Bone marrow (tissue), 2 donors: ENCODE results near the gene UGT2A3.

Experiments
- DNase-seq, 2 donors: peaks; one replicate each; lab custom pipeline; 2025; lab: John Stamatoyannopoulos, UW

The UGT2A3 gene

GRCh38 chr4:68912807-68913206 is 38.8 kb downstream of the UGT2A3 start:
- no peak for DNase-seq

- no peak for DNase-seq
Measured at GRCh38 chr4:68909385-68909784, 42.2 kb downstream of the UGT2A3 start.

GRCh38 chr4:68907788-68908700 is 43.6 kb downstream of the UGT2A3 start:
- no peak for DNase-seq

GRCh38 chr4:68907245-68907644 is 44.4 kb downstream of the UGT2A3 start:
- DNase-seq = no peak

- no peak for DNase-seq
Measured at GRCh38 chr4:68906780-68907137, 44.8 kb downstream of the UGT2A3 start.

- DNase-seq = no peak
Measured at GRCh38 chr4:68905939-68906779, 45.4 kb downstream of the UGT2A3 start.

GRCh38 chr4:68905598-68905938 is 46.0 kb downstream of the UGT2A3 start:
- no peak for DNase-seq

GRCh38 chr4:68904786-68905185 is 46.8 kb downstream of the UGT2A3 start:
- no peak for DNase-seq

- no peak for DNase-seq
Measured at GRCh38 chr4:68896749-68897148, 54.9 kb downstream of the UGT2A3 start.

- DNase-seq = no peak
Measured at GRCh38 chr4:68895561-68896198, 55.9 kb downstream of the UGT2A3 start.

GRCh38 chr4:68892861-68893260 is 58.7 kb downstream of the UGT2A3 start:
- DNase-seq = no peak

GRCh38 chr4:68891678-68892077 is 59.9 kb downstream of the UGT2A3 start:
- no peak for DNase-seq

GRCh38 chr4:68885545-68885944 is 66.1 kb downstream of the UGT2A3 start:
- no peak for DNase-seq

- DNase-seq = no peak
Measured at GRCh38 chr4:68883870-68884269, 67.7 kb downstream of the UGT2A3 start.
